Retinal pigment epithelial cell (primary cell): ENCODE measurements around the gene HOXC6.

ENCODE experiments used
- DNase-seq: peaks from one replicate; pipeline ENCODE4 v3.0.0-alpha.2; 2010; ENCODE audit warnings: low read depth
- H3K4me3 ChIP-seq: 2 replicates; pipeline ENCODE4 v1.5.1; 2011; ENCODE audit warnings: mild to moderate bottlenecking, low read length, control low read depth, moderate library complexity
- CTCF ChIP-seq: conservative IDR thresholded peaks from 2 replicates; pipeline ENCODE4 v1.5.1; 2011; ENCODE audit warnings: low read depth, low read length, control low read depth, inconsistent platforms

The HOXC6 gene

GRCh38 chr12:54005531-54005852, 22.7 kb upstream of the HOXC6 start:
- H3K4me3 ChIP-seq, result no peak overlapping the region
- DNase-seq, result no peak
- TF ChIP-seq CTCF, result no peak

GRCh38 chr12:54005853-54006558, 22.2 kb upstream of the HOXC6 start:
- TF ChIP-seq CTCF, result peak; percentile 84
- H3K4me3 ChIP-seq, result no peak overlapping the region
- DNase-seq, result no peak

DNA sequence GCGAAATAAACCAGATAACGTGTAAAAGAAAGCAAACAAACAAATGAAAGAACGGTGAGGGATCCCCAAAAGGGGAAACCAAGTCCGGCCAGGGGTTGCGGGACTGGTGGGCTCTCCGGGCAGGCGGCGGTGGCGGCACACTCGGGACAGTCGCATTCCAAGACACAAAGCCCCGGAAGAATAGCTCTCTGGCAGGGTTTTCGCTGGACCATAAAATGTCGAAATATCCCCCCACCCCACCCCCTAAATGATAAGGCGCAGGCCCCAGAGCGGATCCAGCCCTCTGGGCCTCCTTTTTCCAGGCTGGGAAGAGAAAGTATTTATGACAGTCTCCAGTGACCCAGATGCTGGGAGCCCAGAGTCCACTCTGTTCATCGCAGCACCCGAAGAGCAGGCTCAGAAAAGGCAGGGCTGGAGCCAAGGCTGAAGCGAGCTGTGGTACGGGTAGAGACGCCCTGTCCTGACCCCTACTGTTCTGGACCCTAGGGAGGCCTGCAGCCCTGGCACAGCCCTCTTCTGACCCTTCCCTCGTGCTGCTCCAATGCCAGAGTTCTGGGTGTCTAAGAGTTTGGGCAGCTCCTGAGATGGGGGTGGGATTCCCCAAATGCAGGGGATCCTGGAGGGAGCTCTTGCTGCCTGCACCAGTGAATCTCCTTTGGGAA, 21.6 kb upstream of the HOXC6 start:
- DNase-seq, result no peak
- no peak for TF ChIP-seq CTCF
- no peak overlapping the region for H3K4me3 ChIP-seq

- DNase-seq, result no peak
- no peak overlapping the region for H3K4me3 ChIP-seq
- no peak for TF ChIP-seq CTCF
Observed at GRCh38 chr12:54007538-54008259, 20.5 kb upstream of the HOXC6 start.

- no peak for DNase-seq
- no peak for TF ChIP-seq CTCF
- no peak overlapping the region for H3K4me3 ChIP-seq
Observed at GRCh38 chr12:54008260-54008552, 20.0 kb upstream of the HOXC6 start.

DNA sequence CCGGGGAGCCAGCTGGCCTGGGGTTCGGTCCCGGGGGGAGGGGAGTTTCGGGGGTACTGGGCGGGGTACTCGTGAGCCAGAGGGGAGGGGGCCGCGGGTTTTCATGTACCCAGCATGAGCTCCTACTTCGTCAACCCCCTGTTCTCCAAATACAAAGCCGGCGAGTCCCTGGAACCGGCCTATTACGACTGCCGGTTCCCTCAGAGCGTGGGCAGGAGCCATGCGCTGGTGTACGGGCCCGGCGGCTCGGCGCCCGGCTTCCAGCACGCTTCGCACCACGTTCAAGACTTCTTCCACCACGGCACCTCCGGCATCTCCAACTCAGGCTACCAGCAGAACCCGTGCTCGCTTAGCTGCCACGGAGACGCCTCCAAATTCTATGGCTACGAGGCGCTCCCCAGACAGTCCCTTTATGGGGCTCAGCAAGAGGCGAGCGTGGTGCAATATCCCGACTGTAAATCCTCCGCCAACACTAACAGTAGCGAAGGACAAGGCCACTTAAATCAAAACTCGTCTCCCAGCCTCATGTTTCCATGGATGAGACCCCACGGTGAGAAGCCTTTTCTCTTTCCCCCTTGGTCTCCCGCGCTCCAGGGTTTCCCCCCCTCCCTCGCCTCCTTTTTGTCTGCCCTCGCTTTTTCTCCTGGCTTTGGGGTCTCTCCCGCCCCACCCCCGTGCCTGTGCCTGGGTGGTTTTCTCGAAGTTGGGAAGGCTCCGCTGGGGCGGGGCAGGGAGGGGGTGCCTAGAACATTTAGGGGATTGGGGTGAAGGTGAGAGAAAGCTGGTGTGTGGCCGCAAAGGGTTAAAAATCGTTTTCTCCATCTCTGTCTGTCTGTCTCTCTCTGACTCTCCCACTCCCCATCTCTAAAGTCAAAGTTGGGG, 18.8 kb upstream of the HOXC6 start:
- no peak for TF ChIP-seq CTCF
- H3K4me3 ChIP-seq, result no peak overlapping the region
- no peak for DNase-seq
